GM19043 (cell line): ENCODE measurements around the gene PPM1B.
"Not testable (repeated sequence)": the region's sequence is repeated elsewhere in the genome, so short reads cannot be mapped to it uniquely, and the experiment has no call there.

ENCODE experiments used
- ATAC-seq: cut with Tn5 transposase; IDR thresholded peaks from one replicate; pipeline ENCODE4 v1.9.1; 2021; ENCODE audit warnings: low read depth; ENCODE audit not compliant: unreplicated experiment

The PPM1B gene

DNA sequence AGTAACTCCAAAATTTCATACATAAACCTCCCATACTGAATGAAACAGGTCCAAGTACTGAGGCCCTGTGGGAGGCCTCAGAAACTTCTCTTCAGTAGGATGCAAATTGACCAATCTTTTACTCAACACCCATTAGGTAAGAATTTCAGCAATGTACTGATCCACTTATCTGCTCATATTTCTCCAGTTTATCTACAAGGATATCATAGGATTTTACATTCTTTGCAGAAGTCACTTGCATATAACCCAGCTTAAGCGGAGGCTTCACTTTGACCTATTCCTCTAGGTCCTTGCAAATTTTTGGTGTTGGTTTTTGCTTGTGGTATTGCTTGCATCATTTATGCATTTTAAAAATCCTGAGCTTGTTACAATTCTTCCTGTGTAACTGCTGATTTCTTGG lies 77.8 kb downstream of the PPM1B start:
- ATAC-seq, result no peak

DNA sequence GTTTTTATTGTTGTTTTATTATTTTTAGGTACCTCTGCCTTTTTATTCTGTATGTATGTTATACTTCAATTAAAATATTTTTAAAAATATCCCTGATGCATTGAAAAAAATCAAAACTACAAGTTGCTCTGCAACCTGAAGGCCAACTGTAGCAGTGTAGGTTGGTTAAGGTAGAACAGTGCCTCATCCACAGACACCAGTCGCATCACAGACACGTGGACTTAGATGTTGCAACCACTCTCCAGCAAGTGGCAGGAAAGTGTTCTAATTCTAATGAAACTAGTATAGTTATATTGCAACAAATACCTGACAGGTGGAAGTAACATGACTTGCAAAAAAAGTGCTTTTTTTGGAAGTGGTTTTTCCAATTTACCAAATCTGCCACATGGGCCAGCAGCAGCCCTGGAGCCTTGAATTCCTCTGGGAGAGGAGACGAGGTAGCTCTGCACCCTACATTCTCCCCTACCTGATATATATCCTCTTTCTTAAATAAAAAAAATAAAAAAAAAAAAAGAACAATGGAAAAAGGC lies 78.2 kb downstream of the PPM1B start:
- ATAC-seq, result no peak

DNA sequence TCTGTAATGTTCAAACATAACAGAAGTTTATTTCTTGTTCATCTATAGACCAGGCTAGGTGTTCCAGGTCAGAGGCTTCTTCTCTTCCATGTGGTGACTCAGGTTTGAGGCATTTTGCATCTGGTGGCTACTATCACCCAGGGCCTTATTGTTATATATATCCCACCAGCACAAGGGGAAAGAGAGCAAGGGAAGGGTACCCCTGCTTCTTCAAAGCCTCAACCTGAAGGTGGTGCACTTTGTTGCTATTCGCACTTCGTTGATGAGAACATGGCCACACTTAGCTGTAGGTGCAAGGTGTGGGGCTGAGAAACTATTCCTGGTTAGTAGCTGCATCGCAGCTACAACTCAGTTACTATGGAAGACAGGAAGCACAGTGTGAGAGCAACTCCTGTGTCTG lies 79.2 kb downstream of the PPM1B start:
- no peak for ATAC-seq

DNA sequence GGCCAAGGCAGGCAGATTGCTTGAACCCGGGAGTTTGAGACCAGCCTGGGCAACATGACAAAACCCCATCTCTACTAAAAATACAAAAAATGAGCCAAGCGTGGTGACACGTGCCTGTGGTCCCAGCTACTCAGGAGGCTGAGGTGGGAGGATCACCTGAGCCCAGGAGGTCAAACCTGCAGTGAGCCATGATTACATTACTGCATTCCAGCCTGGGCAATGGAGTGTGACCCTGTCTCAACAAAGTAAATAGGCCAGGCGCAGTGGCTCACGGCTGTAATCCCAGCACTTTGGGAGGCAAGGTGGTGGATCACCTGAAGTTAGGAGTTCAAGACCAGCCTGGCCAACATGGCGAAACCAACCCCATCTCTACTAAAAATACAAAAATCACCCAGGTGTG lies 80.6 kb downstream of the PPM1B start:
- ATAC-seq, result not testable (repeated sequence)

DNA sequence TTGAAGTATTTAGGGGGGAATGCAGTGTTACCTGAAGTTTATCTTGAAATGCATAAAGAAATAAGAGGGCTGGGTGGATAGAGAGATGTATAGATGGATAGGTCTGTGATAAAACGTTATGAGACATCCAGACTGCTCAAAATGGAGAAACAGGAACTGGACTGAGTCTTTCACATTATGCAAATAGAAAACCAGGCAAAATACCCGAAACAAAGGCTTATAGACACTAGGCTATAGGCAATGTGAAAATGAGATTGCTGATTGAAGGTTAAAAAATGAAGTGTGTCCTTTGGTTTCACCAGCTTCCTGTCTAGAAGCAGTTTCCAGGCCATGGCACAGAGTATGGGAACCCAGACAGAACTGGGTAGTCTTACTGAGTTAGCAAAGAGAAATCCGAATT lies 81.7 kb downstream of the PPM1B start:
- ATAC-seq, result peak; percentile 71

DNA sequence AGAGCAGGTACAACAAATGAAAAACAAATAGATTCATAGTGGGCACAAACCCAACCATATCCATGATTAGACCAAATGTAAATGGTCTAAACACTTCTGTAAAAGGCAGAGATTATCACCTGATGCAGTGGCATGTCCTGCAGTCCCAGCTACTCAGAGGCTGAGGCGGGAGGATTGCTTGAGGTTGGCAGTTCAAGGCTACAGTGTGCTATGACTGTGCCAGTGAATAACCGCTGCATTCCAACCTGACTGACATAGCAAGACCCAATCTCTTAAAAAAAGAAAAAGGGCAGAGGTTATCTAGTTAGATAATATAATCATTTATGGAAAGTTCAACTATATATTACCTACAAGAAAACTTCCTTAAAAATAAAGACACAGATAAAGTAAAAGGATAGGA lies 85.3 kb downstream of the PPM1B start:
- no peak for ATAC-seq

DNA sequence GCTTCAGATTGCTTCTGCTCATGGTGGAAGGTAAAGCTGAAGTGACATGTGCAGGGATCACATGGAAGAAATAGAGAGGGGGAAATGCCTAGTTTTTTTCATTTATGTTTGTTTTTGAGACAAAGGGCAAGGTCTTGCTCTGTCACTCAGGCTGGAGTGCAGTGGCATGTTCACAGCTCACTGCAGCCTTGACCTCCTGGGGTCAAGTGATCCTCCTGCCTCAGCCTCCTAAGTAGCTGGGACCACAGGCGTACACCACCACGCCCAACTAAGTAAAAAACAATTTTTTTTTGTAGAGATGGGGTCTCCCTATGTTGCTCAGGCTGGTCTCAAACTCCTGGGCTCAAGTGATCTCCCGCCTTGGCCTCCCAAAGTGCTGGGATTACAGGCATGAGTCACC lies 87.0 kb downstream of the PPM1B start:
- ATAC-seq, result not testable (repeated sequence)

DNA sequence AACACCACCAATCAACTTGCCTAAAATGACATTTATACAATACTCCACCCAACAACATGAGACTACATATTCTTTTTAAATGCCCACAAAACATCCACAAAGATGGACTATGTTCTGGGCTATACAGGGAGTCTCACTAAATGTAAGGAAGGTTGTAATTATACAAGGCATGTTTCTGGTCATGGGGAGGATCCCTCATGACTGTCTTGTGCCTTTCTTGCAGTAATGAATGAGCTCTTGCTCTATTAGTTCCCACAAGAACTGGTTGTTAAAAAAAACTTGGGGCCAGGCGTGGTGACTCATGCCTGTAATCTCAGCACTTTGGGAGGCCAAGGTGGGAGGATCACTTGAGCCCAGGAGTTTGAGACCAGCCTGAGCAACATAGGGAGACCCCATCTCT lies 89.1 kb downstream of the PPM1B start:
- ATAC-seq, result not testable (repeated sequence)

DNA sequence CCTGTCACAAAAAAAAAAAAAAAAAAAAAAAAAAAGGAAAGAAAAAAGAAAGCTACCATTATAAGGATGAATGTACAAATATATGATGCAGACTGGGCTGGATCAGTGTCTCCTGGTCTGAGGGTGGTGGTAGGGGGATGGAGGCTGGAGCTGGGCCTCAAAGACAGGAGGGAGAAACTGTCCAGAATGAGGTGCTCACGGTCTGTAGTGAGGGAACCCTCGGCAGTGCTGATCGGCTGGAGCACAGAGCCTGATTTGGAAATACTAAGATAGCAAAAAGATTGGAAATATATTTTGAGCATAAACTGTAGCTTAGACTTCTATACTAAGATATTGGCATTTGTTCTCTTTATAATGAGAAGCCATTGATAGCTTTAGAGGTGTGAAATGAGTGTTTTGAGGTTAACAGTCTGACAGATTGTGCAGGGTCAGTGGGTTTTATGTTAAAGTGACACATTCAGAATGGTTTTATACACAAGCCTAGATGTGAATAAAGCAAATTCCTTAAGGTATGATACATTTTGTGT lies 98.7 kb downstream of the PPM1B start:
- no peak for ATAC-seq

DNA sequence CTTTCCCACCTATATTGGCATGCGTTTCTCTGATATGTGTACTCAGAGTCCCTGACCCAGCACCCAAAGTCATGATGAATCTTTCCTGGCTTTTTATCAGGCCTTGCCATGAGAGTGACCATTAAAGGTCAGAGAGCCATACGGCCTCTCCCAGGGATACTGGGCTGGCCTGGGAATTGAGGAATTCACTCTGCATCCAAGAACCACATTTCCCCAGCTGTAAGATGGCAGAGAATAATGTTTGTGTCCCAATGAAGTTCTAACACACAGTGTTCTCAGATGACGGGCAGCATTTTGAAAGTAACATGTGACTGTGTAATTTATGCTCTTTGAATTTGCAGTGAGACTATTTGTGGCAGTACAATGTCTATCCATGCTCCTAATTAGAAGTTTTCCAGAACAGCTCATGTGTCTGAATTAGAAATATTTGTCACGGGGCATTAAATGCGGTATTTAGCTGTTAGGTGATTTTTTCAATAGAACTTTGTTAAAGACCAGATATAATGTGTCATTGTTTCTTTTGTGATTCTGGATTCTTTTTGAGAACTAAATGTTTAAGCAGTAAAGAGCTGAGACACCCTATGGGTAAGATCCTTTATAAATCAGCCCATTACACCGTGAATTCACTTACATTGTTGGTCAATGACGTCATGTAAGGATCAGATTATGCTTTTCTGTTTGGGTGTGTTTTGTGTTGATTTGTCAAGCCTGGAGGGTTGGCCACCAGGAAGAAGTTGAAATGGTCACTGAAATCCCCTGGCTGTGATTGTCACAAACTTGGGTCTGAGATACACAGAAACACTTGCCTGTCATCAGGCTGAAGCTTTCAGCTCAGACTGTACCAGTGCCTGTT lies 99.3 kb downstream of the PPM1B start:
- ATAC-seq, result no peak

DNA sequence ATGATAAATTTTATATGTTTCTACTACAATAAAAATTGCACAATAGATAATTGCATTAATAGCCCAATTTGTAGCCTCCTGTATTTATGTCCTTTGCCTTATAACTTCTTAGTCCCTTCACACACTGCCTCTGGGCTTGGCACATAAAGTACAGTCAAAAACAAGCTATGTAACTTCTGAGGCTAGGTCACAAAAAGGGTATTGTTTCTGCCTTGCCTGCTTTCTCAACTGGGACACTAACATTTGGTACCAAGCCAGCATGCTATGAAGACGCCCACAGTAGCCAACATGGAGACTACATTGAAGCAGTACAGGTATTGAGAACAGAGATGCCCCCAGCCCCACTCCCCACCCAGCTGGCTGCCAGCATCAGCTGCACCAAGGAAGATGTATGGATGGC lies 101.2 kb downstream of the PPM1B start:
- no peak for ATAC-seq

DNA sequence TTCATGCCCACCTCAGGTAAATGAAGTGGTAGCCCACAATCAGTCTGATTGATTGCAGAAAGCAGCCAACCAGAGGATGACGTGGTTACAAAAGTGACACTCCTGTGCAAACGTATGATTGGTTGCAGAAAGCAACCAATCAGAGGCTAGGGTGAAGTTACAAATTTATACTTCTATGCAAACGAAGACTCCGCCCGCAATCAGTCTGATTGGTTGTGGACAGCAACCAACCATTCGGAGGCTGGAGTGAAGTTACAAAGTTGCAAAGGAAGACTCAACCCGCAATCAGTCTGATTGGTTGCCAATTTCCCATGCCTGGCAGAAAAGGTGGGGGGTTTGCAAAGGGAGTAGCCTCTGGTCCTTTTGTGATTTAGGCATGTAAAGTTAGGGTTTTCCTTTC lies 102.6 kb downstream of the PPM1B start:
- no peak for ATAC-seq

DNA sequence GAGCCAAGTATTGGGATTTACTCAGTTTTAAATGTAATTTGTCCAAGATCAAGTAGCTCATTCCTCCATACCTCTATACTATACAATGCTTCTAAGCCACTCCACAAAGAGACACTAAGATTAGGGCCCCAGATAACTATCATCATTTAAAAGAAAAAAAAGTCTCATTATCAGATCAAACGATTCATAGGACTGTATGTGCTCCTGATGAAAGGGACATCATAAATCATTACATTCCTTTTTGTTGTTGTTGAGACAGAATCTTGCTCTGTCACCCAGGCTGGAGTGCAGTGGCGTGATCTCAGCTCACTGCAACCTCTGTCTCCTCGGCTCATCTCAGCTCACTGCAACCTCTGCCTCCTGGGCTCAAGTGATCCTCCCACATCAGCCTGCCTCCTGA lies 104.4 kb downstream of the PPM1B start:
- ATAC-seq, result no peak

DNA sequence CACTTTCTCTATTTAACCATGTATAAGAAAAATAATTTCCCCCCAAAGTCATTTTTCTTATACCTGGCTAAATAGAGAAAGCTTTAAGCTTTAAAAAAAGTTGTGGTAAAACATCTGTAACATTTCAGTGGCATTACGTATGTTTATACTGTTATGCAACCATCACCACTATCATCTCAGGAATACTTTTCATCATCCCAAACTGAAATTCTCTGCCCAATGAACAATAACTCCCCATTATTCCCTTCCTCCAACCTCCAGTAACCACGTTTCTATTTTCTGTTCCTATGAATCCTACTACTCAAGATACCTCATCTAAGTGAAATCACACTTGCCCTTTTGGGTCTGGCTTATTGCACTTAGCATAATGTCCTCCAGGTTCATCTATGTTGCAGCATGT lies 104.9 kb downstream of the PPM1B start:
- no peak for ATAC-seq

DNA sequence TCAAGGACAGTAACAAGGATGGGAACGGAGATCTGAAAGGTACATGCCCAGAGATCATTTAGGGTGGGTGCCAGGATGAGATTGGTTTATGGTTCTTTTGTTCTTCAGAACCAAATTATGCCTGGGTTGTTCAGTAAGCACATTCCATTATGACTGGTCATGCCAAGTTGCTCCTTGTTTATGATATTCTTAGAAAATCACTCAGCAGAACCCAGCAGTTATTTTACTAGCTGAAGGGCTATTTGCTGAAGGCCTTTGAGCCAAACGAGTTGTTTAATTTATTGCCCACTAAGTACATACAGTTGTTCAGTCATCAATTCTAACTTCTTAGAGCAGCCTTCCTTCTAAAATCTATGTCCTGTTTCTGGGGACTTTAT lies 107.2 kb downstream of the PPM1B start:
- ATAC-seq, result no peak

DNA sequence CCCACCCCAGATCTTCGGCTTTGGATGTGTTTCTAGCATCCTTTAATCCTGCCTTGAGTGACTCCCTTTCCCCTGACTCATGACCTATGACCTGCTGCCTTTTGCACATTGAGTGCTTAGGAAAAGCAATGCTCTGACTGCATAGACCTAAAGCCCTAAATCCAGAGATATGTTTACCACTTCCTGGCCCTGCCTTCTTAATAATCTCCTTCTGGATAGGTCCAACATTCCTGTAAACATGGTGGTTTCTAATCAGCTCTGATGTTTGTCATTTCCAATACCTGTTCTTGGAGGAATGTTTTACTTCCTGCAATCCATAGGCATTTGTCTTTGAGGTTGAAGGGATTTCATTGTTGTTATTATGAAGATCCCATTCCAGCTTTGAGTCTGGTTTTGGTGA lies 108.9 kb downstream of the PPM1B start:
- no peak for ATAC-seq

DNA sequence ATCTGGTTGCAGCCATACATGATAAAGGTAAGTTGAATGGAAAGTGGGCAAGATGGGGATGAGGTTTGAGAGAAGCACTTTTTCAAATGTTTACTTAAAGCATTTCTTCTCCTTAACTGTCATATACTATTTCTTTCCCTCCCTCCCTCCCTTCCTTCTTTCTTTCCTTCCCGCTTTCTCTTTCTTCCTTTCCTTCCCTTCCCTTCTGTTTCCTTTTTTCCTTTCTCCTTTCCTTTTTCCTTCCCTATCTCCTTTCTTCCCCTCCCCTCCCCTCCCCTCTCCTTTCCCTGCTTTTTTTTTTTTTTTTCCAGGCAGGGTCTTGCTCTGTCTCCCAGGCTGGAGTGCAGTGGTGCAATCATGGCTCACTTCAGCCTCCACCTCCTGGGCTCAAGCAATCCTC lies 112.2 kb downstream of the PPM1B start:
- ATAC-seq, result no peak
